Epidermal melanocyte (primary cell): ENCODE measurements around the gene PDILT.
"Not testable (repeated sequence)": the region's sequence is repeated elsewhere in the genome, so short reads cannot be mapped to it uniquely, and the experiment has no call there.

Experiments used
- DNase-seq: peaks from one replicate; pipeline ENCODE4 v3.0.0; 2011; ENCODE audit warnings: low spot score; ENCODE audit not compliant: insufficient read length

Gene PDILT

DNA sequence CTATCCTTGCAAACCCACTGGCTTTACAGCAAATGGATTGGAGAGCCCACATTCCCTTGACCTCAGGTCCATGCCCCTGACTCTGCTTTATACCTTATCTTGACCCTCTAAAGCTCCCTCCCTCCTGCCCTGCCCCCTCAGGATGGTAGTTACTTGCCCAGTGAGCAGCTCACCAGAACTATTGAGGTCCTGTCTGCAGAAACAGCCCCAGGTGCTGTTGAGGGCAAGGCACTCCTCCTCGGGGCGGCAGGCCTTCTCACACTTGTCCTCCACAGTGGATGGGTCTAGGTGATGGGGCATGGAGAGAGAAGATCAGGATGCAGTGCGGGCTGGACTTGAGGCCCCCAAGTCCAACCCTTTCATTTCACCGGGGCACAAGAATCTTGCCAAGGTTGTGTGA is 81.8 kb downstream of the PDILT start:
- DNase-seq: no peak

DNA sequence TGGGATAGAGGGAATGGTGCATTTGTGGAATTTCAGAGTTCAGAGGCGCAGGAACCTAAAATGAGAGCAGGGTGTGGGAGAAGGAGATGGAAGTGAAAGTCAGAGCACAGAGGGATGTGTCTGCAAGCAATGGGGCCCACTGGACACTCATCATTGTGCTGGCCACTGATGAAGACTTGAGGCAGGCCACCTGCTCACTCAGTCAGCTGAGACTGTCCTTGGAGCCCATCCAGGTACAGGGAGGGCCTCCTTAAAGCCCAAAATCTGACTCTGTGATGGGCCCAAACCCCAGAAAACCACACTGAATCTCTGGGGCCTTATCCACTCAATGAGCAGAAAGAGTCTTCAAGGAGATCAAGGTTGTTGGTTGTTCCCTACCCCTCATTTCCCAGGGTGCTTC is 82.9 kb downstream of the PDILT start:
- DNase-seq: no peak

DNA sequence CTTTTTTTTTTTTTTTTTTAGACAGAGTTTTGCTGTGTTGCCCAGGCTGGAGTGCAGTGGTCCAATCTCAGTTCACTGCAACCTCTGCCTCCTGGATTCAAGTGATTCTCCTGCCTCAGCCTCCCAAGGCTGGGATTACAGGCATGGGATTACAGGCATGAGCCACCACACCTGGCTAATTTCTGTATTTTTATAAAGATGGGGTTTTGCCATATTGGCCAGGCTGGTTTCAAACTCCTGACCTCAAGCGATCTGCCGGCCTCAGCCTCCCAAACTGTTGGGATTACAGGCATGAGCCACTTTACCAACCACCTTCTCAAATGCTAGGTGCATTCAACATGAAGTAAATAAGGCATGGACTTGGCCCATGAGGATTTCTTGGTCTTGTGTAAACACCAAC is 83.5 kb downstream of the PDILT start:
- not testable (repeated sequence) for DNase-seq

DNA sequence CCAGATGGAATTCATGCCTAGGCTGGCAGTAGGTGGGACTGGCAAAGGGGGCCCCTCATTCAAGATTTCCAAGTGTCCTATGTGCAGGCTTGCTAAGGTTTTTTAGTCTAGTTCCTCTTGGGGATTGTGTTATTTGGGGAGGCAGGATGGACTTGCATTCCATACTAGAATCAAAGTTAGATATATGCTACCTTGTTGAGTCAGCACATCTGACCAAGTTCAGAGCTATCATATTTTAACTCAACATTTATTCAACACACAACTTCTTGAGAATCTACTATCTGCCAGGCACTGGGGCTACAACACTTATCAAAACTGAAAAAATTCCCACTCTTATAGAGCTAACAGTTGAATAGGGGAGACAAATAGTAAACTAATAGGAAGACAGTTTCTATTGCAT is 83.9 kb downstream of the PDILT start:
- no peak for DNase-seq

DNA sequence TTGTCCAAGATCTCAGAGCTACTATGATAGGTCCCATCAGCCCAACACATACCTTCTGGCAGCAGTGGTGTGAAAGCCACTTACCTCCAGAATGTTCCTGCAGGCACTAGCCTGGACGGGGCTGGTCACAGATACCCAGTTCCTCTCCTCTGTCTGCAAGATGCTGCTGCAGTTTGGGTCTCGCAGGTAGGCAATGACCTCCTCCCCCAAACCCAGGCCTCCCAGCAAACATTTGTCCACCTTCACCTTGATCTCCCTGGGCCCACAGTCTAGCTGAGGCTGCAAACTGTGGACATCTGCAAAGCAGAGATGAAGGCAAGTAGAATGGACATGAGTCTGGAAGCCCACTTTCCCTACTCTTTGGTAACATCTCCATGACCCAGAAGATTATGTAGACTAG is 84.4 kb downstream of the PDILT start:
- no peak for DNase-seq

DNA sequence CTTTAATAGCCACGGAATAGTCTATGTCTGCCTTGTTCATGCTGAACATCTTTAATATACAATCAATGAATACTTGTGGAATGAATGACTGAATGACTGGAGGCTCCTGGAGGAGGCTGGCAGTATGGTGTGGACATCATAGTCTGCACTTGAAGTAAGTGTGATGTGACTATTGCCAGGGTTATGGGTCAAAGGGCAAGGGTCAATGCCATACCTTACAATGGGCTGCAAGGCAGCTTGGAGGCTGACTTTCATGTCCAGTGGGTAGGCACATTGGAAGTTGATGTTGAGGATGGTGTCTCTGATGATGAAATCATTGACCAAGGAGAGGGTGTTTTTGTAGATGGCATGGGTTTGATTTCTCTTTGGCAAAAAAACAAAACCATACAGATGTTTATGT is 85.1 kb downstream of the PDILT start:
- no peak for DNase-seq

DNA sequence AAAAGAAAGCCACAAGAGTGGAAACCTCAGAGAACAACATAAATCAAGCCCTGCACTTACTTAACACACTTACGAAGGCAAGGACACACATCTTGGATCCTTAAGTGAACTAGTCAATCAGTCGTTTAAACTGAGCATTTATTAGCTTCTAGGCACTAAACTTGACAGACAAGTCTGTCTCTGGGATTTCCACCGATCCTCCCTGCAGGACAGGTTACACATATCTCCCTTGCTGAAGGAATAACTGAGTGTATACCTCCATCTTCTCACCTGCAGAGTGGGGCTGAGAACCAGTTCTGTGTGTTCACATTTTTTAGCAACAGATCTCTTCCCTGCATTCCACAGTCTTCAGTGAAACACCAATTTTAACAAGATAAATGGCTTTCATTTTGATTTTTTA is 86.1 kb downstream of the PDILT start:
- DNase-seq: no peak

DNA sequence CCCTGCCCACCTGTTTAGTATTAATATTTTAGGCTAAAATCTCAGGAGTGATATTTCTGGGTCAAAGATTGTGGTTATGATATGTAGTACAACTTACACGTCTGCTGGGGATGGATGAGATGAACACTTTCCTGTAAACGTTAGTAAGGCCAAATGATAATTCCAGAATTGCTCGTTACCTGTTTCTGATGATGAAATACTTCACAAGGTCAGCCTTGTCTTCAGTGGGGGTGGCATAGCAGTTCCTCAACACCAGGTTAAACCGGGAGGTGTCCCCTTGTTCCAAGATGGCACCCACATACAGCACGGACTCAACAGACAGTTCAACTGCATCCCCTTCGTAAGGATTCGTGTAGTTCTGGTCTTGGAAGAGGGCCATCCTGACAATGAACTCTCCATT is 86.5 kb downstream of the PDILT start:
- no peak for DNase-seq

DNA sequence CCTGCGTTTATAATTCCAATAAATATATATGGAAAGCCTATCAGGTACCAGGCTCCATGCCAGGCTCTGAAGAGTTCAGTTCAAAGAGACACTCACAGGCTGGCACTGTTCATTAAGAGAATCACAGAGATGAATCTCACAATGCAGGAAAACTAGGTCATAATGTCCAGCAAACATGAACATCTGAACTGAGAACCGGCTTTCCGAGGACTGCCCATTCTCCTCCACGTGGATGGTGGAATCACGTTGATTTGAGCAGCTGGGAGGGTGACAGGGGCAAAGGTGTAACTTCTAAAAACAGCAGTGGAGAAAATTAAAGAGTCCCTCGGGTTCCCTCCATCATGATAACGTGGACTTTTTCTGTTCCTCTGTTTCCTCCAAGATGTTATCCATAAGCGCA is 87.4 kb downstream of the PDILT start:
- DNase-seq: no peak

DNA sequence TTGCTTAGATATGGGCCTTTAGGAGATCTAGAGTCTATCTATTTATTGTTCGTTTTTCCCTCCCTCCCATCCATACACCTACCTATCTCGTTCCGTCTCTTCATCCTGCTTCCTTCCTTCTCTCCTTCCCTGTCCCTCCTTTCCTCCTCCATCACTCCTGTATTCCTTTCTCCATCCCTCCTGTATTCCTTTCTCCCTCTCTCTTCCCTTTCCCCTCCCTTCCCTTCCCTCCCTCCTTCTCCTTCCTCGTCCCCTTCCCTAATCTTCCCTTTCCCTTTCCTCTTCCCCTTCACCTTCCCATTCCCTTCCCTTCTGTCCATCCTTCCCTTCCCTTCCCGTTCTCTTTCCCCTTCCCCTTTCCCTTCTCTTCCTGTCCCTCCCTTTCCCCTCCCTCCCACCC is 87.8 kb downstream of the PDILT start:
- DNase-seq: no peak

DNA sequence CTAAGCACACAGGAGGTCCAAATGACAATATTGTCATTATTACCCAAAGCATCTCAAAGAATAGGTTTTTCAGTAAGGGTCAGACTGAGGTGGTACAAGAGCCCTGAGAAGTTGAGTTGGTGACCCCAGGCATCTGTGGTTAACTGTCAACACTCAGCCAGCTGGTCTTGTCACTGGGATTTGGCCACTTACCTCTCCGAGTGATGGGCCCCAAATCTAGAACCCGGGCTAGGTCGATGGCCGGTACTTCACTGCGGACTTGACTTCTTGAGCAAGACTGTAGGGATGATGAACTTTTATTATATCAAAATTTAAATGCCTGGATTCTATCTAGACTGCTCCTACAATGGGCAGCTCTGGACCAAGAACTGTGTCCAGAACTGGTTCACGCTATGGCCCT is 88.8 kb downstream of the PDILT start:
- no peak for DNase-seq

DNA sequence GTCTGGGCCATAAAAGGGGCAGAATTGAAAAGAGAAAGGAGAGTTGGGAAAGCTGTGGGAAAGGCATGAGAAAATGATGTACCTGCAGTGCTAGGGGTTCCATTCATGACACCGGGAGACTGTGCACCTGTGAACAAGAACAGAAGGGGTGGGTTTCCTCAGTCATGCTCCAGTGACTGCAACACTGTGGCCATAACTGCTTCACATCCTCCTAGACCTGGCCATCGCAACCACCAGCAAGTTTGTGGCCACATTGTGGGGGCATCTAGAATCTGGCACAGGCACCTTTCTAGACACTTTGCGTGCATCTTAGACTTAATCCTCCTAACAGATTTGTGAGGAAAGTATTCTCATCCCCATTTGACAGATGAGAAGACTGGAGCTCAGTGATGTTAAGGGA is 90.0 kb downstream of the PDILT start:
- DNase-seq: no peak

DNA sequence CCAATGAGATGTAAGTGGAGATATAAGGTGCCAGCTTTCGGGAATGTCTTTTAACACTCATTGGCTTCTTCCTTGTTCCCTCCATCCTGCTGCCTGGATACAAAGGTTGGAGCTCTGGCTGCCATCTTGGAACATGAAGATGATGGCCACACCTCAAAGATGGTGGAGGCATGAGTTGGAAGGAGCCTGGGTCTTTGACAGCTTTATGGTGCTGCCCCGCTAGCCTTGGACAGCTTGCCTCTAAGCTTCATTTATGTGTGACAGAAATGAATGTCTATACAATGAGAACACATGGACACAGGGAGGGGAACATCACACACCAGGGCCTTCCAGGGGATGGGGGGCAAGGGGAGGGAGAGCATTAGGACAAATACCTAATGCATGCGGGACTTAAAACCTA is 90.8 kb downstream of the PDILT start:
- DNase-seq: no peak

DNA sequence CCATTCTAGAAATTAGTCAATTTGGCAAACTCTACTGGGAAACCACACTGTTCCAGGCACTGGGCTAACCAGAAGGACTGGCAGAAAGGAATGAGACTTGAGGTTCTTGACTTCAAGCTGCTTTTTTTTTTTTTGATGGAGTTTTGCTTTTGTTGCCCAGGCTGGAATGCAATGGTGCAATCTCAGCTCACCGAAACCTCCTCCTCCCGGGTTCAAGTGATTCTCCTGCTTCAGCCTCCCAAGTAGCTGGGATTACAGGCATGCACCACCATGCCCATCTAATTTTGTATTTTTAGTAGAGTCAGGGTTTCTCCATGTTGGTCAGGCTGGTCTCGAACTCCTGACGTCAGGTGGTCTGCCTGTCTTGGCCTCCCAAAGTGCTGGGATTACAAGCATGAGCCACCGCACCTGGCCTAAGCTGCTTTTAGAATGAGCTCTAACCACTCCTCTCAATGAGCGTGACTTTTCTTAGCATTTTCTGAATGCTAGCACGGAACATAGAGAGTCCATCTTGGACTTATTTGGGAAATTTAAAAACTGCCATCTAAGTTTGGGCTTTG is 91.9 kb downstream of the PDILT start:
- DNase-seq: not testable (repeated sequence)

DNA sequence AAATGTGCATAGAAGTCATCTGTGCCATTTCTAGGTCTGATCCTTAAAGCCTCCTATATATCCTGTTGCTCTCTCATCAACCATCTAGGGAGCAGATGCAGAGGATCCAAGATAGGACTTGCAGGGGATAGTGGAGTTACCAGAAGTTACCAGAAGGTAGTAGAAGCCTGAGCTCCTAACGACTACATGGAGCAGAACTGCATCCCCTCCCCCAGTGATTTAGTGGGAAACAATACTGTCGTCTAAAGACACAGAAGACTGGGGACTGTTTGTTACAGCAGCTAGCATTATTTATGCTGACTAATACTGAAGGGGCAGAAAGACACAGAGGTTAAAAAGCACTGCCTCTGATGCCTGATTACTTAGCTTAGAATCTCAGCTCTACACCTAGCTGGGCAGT is 93.0 kb downstream of the PDILT start:
- no peak for DNase-seq

DNA sequence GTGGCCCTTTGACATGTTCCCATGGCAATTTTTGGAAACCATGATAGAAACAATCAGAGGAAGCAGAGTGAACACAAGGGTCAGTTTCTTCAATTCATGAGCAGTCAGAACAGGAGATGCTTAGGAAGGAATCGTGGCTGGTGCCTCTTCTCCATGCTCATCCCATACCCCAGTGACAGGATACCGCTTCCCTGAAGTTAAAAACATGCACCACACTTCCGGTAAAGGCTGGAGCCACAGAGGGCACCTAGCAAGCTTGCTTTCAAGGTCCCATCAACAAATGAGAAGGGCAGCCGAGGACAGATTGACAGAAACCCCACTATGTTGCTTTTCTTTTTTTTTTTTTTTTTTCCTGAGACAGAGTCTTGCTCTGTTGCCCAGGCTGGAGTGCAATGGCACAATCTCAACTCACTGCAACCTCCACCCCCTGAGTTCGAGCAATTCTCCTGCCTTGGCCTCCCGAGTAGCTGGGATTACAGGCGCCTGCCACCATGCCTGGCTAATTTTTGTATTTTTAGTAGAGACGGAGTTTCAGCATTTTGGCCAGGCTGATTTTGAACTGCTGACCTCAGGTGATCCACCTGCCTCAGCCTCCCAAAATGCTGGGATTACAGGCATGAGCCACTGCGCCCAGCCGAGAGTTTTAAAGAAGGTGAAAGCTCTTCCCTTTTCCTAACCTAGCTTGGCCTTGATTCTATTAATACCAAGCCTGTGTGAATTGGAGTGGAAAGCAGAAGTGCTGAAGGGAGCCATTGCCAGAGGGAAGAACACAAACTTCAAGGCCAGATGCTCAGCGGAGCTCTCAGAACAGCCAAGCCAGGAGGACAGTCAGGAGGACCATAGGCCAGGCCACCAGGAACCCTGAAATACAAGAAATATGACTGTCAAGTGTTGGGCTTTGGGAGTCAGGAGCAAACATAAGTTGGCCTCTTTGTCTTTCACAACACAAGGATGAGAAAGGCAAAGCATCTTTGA is 93.8 kb downstream of the PDILT start:
- no peak for DNase-seq

DNA sequence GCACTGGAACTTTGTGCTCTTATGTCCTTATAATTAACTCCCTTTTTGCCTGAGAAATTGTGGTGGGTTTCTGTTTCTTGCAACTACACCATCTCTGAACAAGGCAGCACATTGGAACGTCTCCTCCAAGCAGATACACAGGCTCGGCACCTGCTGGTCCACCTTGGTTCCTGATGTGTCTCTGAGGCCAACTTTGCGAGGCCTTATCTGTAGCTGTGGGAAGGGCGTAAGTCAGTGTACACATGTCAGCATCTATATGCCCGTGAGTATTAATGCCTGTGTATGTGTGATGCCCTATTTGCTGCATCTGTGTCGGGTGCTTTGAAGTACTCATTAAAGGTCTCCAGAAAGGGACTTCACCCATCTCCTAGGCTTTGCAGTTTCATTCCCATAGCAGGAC is 94.8 kb downstream of the PDILT start:
- DNase-seq: no peak
